ENCODE measurements around the gene CACNA2D1. TPM values are rescaled to one million over a fixed set of nuclear protein-coding genes. Genes with fewer than 3 reads are reported as not detected.

CACNA2D1 gene
- 45.9 and 48.5 TPM in 2 replicates for total RNA-seq

GRCh38 chr7:82443547-82444219 is at the start of gene CACNA2D1:
Gene CACNA2D1 (minus strand): TSS chr7:82443777.

